GDM1 (cell line): Measurements from ENCODE around the gene AIRE.
"Not testable (repeated sequence)": the region's sequence is repeated elsewhere in the genome, so short reads cannot be mapped to it uniquely, and the experiment has no call there.

Experiments used
- DNase-seq: peaks from one replicate; lab custom pipeline; 2025; lab: John Stamatoyannopoulos, UW

The AIRE gene

DNA sequence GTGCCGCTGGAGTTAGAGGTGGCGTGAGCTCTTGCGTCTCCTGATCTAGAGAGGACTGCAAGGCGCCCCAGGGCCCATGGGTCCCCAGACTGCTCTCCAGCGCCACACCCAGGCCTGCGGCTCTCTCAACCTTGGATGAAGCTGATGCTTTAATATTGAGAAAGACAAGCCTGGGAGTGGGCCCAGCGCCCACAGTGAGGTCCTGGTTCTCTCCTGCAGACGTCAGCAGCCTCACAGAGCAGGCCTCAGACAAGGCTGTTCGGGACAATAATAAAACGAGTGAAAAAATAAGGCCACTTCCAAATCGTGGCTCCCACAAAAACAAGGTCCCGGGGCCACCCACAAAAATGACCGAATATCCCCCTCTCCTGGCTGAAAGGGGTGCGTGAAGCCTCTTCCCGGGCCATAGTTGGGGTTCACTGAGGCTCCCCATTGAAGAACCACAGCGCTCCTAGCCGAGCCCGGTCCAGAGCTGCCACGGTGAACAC is 18.0 kb upstream of the AIRE start:
- no peak for DNase-seq

- DNase-seq, result no peak
These were observed 16.6 kb upstream of the AIRE start for GRCh38 chr21:44269090-44269489.

GRCh38 chr21:44271558-44272283 is 14.0 kb upstream of the AIRE start:
- DNase-seq, result no peak

DNA sequence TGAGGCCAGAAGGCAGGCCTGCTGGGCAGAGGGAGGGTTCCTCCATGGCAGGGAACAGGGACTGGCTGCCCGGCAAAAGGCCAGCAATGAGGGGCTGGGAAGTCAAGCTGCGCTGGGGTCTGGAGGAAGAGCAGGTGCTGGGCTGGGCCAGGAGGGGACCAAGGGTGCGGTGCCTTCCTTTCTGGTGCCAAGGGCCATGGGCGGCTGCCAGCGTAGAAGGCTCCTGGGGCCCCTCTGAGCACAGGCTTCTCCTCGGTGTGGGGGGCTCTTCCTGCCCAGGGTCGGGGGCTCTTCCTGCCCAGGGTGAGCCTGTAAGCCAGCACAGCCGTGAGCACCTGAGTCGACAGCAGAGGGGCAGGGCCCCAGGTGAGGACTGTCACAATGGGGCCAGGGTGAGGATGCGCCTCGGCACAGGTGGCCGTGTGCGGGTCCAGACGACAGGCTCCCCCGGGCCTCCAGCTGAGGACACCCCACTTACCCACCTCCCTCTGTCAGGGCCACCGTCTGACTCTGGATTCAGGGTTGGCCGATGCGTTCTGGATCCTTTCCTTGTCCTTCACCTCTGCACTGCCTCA is 13.3 kb upstream of the AIRE start:
- DNase-seq, result no peak

GRCh38 chr21:44273046-44273445 is 12.6 kb upstream of the AIRE start:
- DNase-seq, result no peak

DNA sequence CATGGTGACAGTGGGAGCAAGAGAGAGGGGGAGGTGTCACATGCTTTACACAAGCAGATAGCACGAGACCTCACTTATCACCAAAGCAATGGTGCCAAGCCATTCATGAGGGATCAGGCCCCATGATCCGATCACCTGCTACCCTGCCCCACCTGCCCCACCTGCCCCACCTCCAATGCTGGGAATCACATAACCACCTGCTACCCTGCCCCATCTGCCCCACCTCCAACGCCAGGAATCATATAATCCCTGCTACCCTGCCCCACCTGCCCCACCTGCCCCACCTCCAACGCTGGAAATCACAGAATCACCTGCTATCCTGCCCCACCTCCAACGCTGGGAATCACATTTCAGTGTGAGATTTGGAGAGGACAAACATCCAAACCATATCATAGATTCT is 10.6 kb upstream of the AIRE start:
- DNase-seq, result no peak

- DNase-seq, result no peak
These were observed 6.1 kb upstream of the AIRE start for GRCh38 chr21:44279354-44280260.

DNA sequence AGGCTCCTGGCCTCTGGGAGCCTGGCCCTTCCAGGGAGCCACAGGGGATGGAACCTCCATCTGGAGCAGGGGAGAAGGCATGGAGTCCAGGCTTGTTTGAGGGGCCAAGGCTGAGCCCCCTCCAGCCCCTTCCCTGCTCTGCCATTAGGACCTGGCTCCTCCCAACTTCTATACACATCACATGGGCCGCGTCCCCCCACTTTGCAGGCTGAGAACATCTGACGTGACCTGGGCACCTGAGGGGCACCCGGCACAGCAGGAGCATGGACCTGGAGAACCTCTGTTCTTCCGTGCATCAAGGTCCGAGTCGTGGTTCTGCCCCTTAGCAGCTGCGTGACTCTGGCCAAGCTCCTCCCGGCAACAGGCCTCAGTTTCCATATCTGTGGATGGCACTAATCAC is 3.9 kb upstream of the AIRE start:
- DNase-seq, result no peak

- no peak for DNase-seq
These were observed 3.3 kb upstream of the AIRE start for GRCh38 chr21:44282370-44282769.

DNA sequence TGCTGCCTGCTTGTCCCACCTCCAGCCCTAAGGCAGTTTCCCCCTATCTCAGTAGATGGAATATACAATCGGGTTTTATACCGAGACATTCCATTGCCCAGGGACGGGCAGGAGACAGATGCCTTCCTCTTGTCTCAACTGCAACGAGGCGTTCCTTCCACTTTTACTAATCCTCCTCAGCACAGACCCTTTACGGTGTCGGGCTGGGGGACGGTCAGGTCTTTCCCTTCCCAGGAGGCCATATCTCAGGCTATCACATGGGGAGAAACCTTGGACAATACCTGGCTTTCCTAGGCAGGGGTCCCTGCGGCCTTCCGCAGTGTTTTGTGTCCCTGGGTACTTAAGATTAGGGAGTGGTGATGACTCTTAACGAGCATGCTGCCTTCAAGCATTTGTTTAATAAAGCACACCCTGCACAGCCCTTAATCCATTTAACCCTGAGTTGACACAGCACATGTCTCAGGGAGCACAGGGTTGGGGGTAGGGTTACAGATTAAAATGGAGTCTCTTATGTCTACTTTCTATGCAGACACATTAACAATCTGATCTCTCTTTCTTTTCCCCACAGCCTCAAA is 2.4 kb upstream of the AIRE start:
- not testable (repeated sequence) for DNase-seq

DNA sequence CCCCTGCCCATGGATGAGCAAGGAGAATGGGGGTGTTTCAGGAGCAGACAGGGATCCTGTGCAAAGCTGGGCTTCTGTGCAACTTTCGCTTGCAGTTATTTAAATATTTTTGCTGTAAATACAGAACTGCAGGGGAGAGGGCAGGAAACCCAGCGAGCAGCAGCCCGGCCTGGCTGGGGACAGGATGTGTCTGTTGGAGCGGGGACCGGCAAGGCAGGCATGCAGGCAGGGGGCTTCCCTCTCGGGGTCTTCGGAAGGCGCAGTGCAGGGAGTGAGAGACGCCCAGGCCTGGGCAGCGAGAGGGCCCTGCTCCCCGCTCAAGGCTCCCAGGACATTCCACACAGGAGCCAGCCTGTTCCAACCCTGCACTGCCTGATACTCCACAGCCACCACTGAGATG is 1.7 kb upstream of the AIRE start:
- DNase-seq, result no peak

DNA sequence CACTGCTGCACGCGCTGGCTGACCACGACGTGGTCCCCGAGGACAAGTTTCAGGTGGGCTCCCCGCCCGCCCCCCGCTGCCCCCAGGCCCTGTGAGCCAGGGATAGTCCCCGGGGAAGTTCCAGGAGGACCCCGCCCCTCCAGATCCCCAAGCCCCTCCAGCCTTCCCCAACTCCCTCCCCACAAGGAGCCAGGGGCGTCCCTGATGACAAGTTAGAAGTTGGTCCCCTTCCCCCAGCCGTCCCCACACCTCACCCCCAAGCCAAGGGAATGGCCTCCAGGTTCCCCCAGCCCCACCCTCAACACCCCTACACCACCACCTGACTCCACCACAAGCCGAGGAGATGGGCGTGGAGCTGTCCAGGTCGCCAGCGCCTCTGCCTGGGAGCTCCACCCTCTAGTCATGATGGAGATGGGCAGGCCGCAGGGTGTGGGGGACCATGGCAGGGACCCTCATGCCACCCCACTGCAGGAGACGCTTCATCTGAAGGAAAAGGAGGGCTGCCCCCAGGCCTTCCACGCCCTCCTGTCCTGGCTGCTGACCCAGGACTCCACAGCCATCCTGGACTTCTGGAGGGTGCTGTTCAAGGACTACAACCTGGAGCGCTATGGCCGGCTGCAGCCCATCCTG is 525 bp downstream of the AIRE start:
- DNase-seq, result no peak

- no peak for DNase-seq
These were observed 1.3 kb downstream of the AIRE start for GRCh38 chr21:44286716-44287632.

DNA sequence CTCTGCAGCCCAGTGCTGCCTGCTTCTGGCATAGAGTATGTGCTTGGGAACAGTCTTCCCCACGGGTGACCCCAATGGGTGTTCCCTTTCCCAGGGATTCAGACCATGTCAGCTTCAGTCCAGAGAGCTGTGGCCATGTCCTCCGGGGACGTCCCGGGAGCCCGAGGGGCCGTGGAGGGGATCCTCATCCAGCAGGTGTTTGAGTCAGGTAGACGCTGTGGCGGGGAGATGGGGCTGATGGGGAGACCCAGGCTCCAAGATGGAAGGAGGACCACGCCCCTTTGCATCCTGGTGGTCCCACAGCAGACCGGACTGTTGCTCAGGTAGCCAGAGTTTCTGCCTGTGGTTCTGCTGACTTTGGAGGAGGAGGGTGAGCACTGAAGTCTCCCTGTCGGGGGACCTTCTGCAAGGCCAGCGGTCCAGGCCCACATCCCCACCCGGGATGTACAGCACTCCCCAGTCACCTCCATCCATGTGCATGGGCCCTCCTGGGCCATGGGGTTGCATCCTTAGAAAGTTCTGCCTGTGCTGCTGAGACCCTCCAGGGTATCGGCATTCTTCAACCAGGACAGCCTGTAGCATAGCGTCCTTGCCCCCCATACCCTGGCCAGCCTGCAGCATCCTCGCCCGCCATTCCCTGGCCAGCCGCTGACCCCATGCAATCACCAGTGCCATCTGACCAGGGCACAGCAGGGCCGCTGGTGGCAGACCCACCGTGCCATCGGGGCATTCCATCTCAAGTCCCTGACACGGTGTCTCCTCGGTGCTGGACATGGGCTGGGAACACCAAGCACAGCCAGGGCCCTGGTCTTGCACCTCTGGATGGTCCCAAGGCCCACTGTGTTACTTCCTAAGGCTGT is 2.8 kb downstream of the AIRE start:
- no peak for DNase-seq

- no peak for DNase-seq
These were observed 3.8 kb downstream of the AIRE start for GRCh38 chr21:44289381-44290010.

DNA sequence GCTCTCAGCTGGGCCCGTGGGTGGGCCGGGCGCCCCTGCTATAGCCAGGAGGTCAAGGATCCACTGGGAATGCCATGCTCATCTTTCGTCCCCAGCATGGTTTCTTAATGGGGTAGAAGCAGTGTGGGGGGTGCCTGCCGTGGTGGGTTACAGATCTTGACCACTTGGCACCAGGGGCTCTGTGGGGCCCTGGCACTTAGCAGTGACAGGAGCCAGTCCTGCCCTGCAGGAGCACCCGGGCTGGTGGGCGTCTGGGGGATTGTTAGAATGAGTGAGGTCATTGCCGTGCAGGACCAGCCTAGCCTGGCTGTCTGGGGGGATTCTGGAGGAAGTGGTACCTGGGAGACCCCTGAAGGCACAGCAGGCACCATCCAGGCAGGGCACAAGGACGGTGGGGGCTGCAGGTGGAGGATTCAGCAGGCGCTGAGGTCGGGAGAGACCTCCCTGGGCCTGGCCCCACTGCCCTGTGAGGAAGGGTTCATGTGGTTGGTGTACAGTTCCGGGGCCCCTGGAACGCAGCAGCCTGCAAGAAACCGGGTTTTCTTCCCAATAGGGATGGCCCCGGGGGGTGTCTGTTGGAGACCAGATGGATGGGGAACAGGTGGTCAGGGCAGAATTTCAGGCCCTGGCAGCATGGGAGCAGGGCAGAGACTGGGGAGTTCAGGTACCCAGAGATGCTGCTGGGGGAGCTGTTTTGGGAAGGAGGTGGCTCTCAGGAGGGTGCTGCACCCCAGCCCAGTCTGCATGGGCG is 4.8 kb downstream of the AIRE start:
- no peak for DNase-seq

DNA sequence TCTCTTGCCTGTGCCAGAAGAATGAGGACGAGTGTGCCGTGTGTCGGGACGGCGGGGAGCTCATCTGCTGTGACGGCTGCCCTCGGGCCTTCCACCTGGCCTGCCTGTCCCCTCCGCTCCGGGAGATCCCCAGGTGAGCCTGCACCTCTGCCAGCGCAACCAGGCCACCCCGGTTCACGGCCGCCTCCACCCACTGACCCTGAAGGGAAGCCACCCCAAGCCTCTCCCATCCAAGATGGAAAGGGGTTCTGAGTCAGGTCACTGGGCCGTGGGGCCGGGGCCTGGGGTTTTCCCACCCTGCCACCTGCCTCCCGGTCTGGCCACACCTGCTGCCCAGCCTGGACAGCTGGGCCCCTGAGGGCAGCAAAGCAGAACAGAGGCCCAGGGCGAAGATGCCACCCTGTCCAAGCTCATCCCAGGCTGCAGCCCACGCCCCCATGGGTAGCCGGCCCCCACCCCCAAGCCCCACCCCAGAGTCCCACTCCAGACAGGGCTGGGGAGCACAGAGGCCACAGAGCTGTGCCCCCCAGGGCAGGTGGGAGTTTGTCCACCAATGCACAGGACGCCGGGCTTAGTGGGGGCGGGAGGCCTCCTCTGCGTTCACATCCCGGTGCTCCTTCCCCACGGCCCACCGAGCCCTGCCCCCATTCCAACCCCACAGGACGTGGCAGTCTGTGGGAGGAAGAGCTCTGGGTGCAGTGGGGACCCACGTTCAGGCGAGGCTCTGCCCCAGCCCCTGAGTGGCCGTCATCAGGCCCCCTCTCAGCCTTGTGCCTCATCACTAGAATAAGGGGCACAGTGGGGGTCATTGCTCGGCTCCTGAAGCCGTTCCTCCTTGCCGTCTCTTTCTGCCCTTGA is 5.6 kb downstream of the AIRE start:
- no peak for DNase-seq
